Measurements from ENCODE around the gene CFAP119.

Gene CFAP119

DNA sequence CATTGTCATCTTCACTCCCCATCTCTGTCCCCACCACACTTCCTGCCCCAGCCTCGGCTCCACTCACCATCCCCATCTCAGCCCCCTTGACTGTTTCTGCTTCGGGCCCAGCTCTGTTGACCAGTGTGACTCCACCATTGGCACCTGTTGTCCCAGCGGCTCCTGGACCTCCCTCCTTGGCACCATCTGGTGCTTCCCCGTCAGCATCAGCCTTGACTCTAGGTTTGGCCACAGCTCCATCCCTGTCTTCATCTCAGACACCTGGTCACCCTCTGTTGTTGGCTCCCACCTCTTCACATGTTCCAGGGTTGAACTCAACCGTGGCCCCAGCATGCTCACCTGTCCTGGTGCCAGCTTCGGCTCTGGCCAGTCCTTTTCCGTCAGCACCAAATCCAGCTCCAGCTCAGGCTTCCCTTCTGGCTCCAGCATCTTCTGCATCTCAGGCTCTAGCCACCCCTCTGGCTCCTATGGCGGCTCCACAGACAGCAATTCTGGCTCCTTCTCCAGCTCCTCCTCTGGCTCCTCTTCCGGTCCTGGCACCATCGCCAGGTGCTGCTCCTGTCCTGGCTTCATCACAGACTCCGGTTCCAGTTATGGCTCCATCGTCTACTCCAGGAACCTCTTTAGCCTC, 38.0 kb downstream of the CFAP119 start:
- Histone ChIP-seq H3K9me3 (replicated peaks in 1 of 2; ENCODE audit: control insufficient read depth in 2 of 2, insufficient read depth in 1 of 2, low read depth in 1 of 2, low read length in 2 of 2) (no peaks in the 10 kb centered on the region), H4K91ac (ENCODE audit: low read depth, low read length, poor library complexity) (no peak overlapping the region), H3K27me3 (ENCODE audit: control insufficient read depth in 3 of 3, insufficient read depth in 3 of 3, low read depth in 1 of 3, low read length in 3 of 3) (no peaks in the 10 kb centered on the region), H3K79me1 (ENCODE audit: low read depth, low read length) (peaks cover 3% of the 10 kb centered on the region), H4K8ac (ENCODE audit: low read depth, low read length) (no peak overlapping the region), H3K4me3 (ENCODE audit: low read length in 2 of 2) (no peak overlapping the region), H3K27ac (replicated peaks; ENCODE audit: low read length) (no peak overlapping the region), H2BK120ac (ENCODE audit: low read depth, low read length) (no peak overlapping the region), H2AFZ (ENCODE audit: low read length) (no peak overlapping the region), H3K4me1 (ENCODE audit: control insufficient read depth in 2 of 2, insufficient read depth in 1 of 2, low read depth in 1 of 2, low read length in 2 of 2) (no peaks in the 10 kb centered on the region), H2BK5ac (ENCODE audit: low read length) (no peak overlapping the region), H3K23ac (ENCODE audit: low read depth, low read length, poor library complexity) (no peak overlapping the region), H3K18ac (ENCODE audit: low read length) (no peak overlapping the region), H3K9ac (ENCODE audit: low read depth, low read length, poor library complexity) (peak overlapping the region; percentile 27), H3K4me2 (ENCODE audit: insufficient read depth, low read length, poor library complexity, severe bottlenecking) (no peak overlapping the region), H2BK12ac (ENCODE audit: low read length) (no peak overlapping the region), H3K4ac (ENCODE audit: low read length) (no peak overlapping the region), H3K36me3 (replicated peaks in 1 of 2; ENCODE audit: control insufficient read depth in 2 of 2, insufficient read depth in 2 of 2, low read length in 2 of 2) (peaks cover 64 to 97% of the 10 kb centered on the region in 2 donors), H2BK15ac (ENCODE audit: low read length) (no peak overlapping the region), H2AK5ac (ENCODE audit: low read depth, low read length) (no peak overlapping the region), H3K14ac (ENCODE audit: low read length) (no peak overlapping the region)
- DNase-seq (ENCODE audit: low spot score): no peak
- no CpG with 5 or more reads among the region's 12 CpGs for WGBS, 2 donors (ENCODE audit: extremely low coverage in 2 of 2, insufficient read length in 2 of 2, insufficient replicate concordance in 1 of 2)

- H2AK5ac ChIP-seq (ENCODE audit: low read depth, low read length): no peak overlapping the region
- no peak overlapping the region for H2BK15ac ChIP-seq (ENCODE audit: low read length)
- H4K8ac ChIP-seq (ENCODE audit: low read depth, low read length): no peak overlapping the region
- no peak overlapping the region for H2BK120ac ChIP-seq (ENCODE audit: low read depth, low read length)
- no peak for DNase-seq (ENCODE audit: low spot score)
- no CpG with 5 or more reads among the region's 10 CpGs for WGBS, 2 donors (ENCODE audit: extremely low coverage in 2 of 2, insufficient read length in 2 of 2, insufficient replicate concordance in 1 of 2)
- no peak overlapping the region for H3K18ac ChIP-seq (ENCODE audit: low read length)
- no peaks in the 10 kb centered on the region for H3K27me3 ChIP-seq (ENCODE audit: control insufficient read depth in 3 of 3, insufficient read depth in 3 of 3, low read depth in 1 of 3, low read length in 3 of 3)
- H3K9me3 ChIP-seq (replicated peaks in 1 of 2; ENCODE audit: control insufficient read depth in 2 of 2, insufficient read depth in 1 of 2, low read depth in 1 of 2, low read length in 2 of 2): no peaks in the 10 kb centered on the region
- no peak overlapping the region for H3K14ac ChIP-seq (ENCODE audit: low read length)
- H3K27ac ChIP-seq (replicated peaks; ENCODE audit: low read length): no peak overlapping the region
- H2BK5ac ChIP-seq (ENCODE audit: low read length): no peak overlapping the region
- H2BK12ac ChIP-seq (ENCODE audit: low read length): no peak overlapping the region
- H3K4me2 ChIP-seq (ENCODE audit: insufficient read depth, low read length, poor library complexity, severe bottlenecking): no peak overlapping the region
- no peak overlapping the region for H3K4me3 ChIP-seq (ENCODE audit: low read length in 2 of 2)
- no peak overlapping the region for H3K9ac ChIP-seq (ENCODE audit: low read depth, low read length, poor library complexity)
- no peak overlapping the region for H3K4ac ChIP-seq (ENCODE audit: low read length)
- H3K36me3 ChIP-seq (replicated peaks in 1 of 2; ENCODE audit: control insufficient read depth in 2 of 2, insufficient read depth in 2 of 2, low read length in 2 of 2): peaks cover 62 to 96% of the 10 kb centered on the region in 2 donors
- H3K79me1 ChIP-seq (ENCODE audit: low read depth, low read length): peaks cover 3% of the 10 kb centered on the region
- H2AFZ ChIP-seq (ENCODE audit: low read length): no peak overlapping the region
- no peak overlapping the region for H3K23ac ChIP-seq (ENCODE audit: low read depth, low read length, poor library complexity)
- H3K4me1 ChIP-seq (ENCODE audit: control insufficient read depth in 2 of 2, insufficient read depth in 1 of 2, low read depth in 1 of 2, low read length in 2 of 2): no peaks in the 10 kb centered on the region
- H4K91ac ChIP-seq (ENCODE audit: low read depth, low read length, poor library complexity): no peak overlapping the region
Measured at GRCh38 chr16:30722916-30723315, 38.9 kb downstream of the CFAP119 start.

- no peak overlapping the region for H2BK120ac ChIP-seq (ENCODE audit: low read depth, low read length)
- H3K9me3 ChIP-seq (replicated peaks in 1 of 2; ENCODE audit: control insufficient read depth in 2 of 2, insufficient read depth in 1 of 2, low read depth in 1 of 2, low read length in 2 of 2): no peaks in the 10 kb centered on the region
- H3K18ac ChIP-seq (ENCODE audit: low read length): no peak overlapping the region
- peaks cover 3% of the 10 kb centered on the region for H3K79me1 ChIP-seq (ENCODE audit: low read depth, low read length)
- H4K8ac ChIP-seq (ENCODE audit: low read depth, low read length): no peak overlapping the region
- H3K4me3 ChIP-seq (ENCODE audit: low read length in 2 of 2): no peak overlapping the region
- no peak overlapping the region for H2BK12ac ChIP-seq (ENCODE audit: low read length)
- WGBS, 2 donors (ENCODE audit: extremely low coverage in 2 of 2, insufficient read length in 2 of 2, insufficient replicate concordance in 1 of 2): no CpG with 5 or more reads among the region's 6 CpGs
- H3K4ac ChIP-seq (ENCODE audit: low read length): no peak overlapping the region
- H2BK5ac ChIP-seq (ENCODE audit: low read length): no peak overlapping the region
- no peak overlapping the region for H4K91ac ChIP-seq (ENCODE audit: low read depth, low read length, poor library complexity)
- H3K27ac ChIP-seq (replicated peaks; ENCODE audit: low read length): no peak overlapping the region
- no peak for DNase-seq (ENCODE audit: low spot score)
- H3K4me1 ChIP-seq (ENCODE audit: control insufficient read depth in 2 of 2, insufficient read depth in 1 of 2, low read depth in 1 of 2, low read length in 2 of 2): no peaks in the 10 kb centered on the region
- no peaks in the 10 kb centered on the region for H3K27me3 ChIP-seq (ENCODE audit: control insufficient read depth in 3 of 3, insufficient read depth in 3 of 3, low read depth in 1 of 3, low read length in 3 of 3)
- no peak overlapping the region for H2AK5ac ChIP-seq (ENCODE audit: low read depth, low read length)
- peaks cover 61 to 96% of the 10 kb centered on the region in 2 donors for H3K36me3 ChIP-seq (replicated peaks in 1 of 2; ENCODE audit: control insufficient read depth in 2 of 2, insufficient read depth in 2 of 2, low read length in 2 of 2)
- H3K4me2 ChIP-seq (ENCODE audit: insufficient read depth, low read length, poor library complexity, severe bottlenecking): no peak overlapping the region
- no peak overlapping the region for H2BK15ac ChIP-seq (ENCODE audit: low read length)
- H2AFZ ChIP-seq (ENCODE audit: low read length): no peak overlapping the region
- H3K14ac ChIP-seq (ENCODE audit: low read length): no peak overlapping the region
- H3K23ac ChIP-seq (ENCODE audit: low read depth, low read length, poor library complexity): no peak overlapping the region
- peak overlapping the region; percentile 30 for H3K9ac ChIP-seq (ENCODE audit: low read depth, low read length, poor library complexity)
Measured at GRCh38 chr16:30722443-30722842, 39.4 kb downstream of the CFAP119 start.

DNA sequence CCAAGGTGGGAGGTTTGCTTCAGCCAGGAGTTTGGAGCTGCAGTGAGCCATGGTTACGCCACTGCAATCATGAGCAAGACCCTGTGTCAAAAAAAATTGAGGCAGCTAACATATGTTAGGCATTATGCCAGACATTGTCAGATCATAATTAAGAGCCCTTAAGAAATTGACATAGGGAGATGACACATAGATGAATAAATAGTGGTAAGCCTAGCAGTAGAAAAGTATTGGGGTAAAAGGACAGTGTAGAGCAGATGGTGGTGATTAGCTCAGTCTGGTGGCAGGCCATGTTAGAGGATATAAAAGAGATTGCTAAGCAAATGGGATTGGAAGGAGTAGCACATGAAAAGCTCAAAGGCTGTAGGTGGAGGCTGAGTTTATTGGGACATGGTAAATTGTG, 40.3 kb downstream of the CFAP119 start:
- H3K18ac ChIP-seq (ENCODE audit: low read length): no peak overlapping the region
- no CpG with 5 or more reads among the region's 1 CpG for WGBS, 2 donors (ENCODE audit: extremely low coverage in 2 of 2, insufficient read length in 2 of 2, insufficient replicate concordance in 1 of 2)
- H2AFZ ChIP-seq (ENCODE audit: low read length): no peak overlapping the region
- H3K4me2 ChIP-seq (ENCODE audit: insufficient read depth, low read length, poor library complexity, severe bottlenecking): no peak overlapping the region
- H3K9ac ChIP-seq (ENCODE audit: low read depth, low read length, poor library complexity): no peak overlapping the region
- H4K91ac ChIP-seq (ENCODE audit: low read depth, low read length, poor library complexity): no peak overlapping the region
- H3K4me3 ChIP-seq (ENCODE audit: low read length in 2 of 2): no peak overlapping the region
- H2BK5ac ChIP-seq (ENCODE audit: low read length): no peak overlapping the region
- no peak for DNase-seq (ENCODE audit: low spot score)
- no peak overlapping the region for H2AK5ac ChIP-seq (ENCODE audit: low read depth, low read length)
- H2BK15ac ChIP-seq (ENCODE audit: low read length): no peak overlapping the region
- H2BK12ac ChIP-seq (ENCODE audit: low read length): no peak overlapping the region
- no peaks in the 10 kb centered on the region for H3K27me3 ChIP-seq (ENCODE audit: control insufficient read depth in 3 of 3, insufficient read depth in 3 of 3, low read depth in 1 of 3, low read length in 3 of 3)
- H3K23ac ChIP-seq (ENCODE audit: low read depth, low read length, poor library complexity): no peak overlapping the region
- H3K79me1 ChIP-seq (ENCODE audit: low read depth, low read length): peaks cover 3% of the 10 kb centered on the region
- H2BK120ac ChIP-seq (ENCODE audit: low read depth, low read length): no peak overlapping the region
- no peak overlapping the region for H3K14ac ChIP-seq (ENCODE audit: low read length)
- H3K4ac ChIP-seq (ENCODE audit: low read length): no peak overlapping the region
- H4K8ac ChIP-seq (ENCODE audit: low read depth, low read length): no peak overlapping the region
- no peak overlapping the region for H3K27ac ChIP-seq (replicated peaks; ENCODE audit: low read length)
- no peaks in the 10 kb centered on the region for H3K4me1 ChIP-seq (ENCODE audit: control insufficient read depth in 2 of 2, insufficient read depth in 1 of 2, low read depth in 1 of 2, low read length in 2 of 2)
- H3K9me3 ChIP-seq (replicated peaks in 1 of 2; ENCODE audit: control insufficient read depth in 2 of 2, insufficient read depth in 1 of 2, low read depth in 1 of 2, low read length in 2 of 2): no peaks in the 10 kb centered on the region
- H3K36me3 ChIP-seq (replicated peaks in 1 of 2; ENCODE audit: control insufficient read depth in 2 of 2, insufficient read depth in 2 of 2, low read length in 2 of 2): peaks cover 67 to 96% of the 10 kb centered on the region in 2 donors

Data from neuronal stem cell (in vitro differentiated cells).